ENCODE results near the gene AUTS2. TPM values are rescaled to one million over a fixed set of nuclear protein-coding genes. Genes with fewer than 3 reads are reported as not detected.

Gene AUTS2
- total RNA-seq, 1 donor from 2014 or later: 80.6 TPM

DNA sequence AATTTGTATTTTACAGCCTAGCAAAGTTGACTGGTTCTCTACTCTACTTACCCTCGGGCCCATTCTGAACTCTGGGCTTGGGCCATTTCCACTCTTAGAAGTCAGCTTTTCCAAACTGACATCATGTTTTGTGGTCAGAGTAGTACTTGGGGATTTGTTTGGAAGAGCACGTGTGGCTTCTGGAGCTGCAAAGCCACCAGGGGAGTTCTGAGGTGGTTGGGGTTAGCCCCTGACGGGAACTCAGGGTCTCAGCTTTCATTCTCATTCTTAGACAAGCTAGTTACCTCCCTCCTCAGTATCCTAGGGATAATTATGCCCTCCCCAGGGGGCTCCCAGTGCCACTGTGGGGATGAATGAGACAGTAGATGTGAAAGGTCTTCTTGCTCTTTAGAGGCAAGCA, 886.0 kb downstream of the AUTS2 start:
- Mint-ChIP-seq H3K27ac (ENCODE audit: unreplicated experiment) (no peak overlapping the region), H3K9me3 (ENCODE audit: unreplicated experiment) (peaks cover 7% of the 10 kb centered on the region), H3K36me3 (ENCODE audit: unreplicated experiment) (peaks cover 6% of the 10 kb centered on the region), H3K4me3 (ENCODE audit: unreplicated experiment) (no peak overlapping the region), H3K27me3 (ENCODE audit: unreplicated experiment) (no peaks in the 10 kb centered on the region), H3K4me1 (ENCODE audit: unreplicated experiment) (peaks cover under 1% of the 10 kb centered on the region)
- TF ChIP-seq, protein P1, sequence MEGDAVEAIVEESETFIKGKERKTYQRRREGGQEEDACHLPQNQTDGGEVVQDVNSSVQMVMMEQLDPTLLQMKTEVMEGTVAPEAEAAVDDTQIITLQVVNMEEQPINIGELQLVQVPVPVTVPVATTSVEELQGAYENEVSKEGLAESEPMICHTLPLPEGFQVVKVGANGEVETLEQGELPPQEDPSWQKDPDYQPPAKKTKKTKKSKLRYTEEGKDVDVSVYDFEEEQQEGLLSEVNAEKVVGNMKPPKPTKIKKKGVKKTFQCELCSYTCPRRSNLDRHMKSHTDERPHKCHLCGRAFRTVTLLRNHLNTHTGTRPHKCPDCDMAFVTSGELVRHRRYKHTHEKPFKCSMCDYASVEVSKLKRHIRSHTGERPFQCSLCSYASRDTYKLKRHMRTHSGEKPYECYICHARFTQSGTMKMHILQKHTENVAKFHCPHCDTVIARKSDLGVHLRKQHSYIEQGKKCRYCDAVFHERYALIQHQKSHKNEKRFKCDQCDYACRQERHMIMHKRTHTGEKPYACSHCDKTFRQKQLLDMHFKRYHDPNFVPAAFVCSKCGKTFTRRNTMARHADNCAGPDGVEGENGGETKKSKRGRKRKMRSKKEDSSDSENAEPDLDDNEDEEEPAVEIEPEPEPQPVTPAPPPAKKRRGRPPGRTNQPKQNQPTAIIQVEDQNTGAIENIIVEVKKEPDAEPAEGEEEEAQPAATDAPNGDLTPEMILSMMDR (IDR thresholded peaks at IDR 0.05): no peak
- no peak for DNase-seq (ENCODE audit: extremely low spot score, unreplicated experiment)

- H3K9me3 Mint-ChIP-seq (ENCODE audit: unreplicated experiment): peaks cover 7% of the 10 kb centered on the region
- DNase-seq (ENCODE audit: extremely low spot score, unreplicated experiment): no peak
- H3K27ac Mint-ChIP-seq (ENCODE audit: unreplicated experiment): no peak overlapping the region
- H3K4me1 Mint-ChIP-seq (ENCODE audit: unreplicated experiment): peaks cover 12% of the 10 kb centered on the region
- TF ChIP-seq, protein P1 (IDR thresholded peaks at IDR 0.05): no peak
- no peaks in the 10 kb centered on the region for H3K27me3 Mint-ChIP-seq (ENCODE audit: unreplicated experiment)
- H3K4me3 Mint-ChIP-seq (ENCODE audit: unreplicated experiment): no peak overlapping the region
- peaks cover 6% of the 10 kb centered on the region for H3K36me3 Mint-ChIP-seq (ENCODE audit: unreplicated experiment)
Measured at GRCh38 chr7:70486977-70487376, 888.7 kb downstream of the AUTS2 start.

DNA sequence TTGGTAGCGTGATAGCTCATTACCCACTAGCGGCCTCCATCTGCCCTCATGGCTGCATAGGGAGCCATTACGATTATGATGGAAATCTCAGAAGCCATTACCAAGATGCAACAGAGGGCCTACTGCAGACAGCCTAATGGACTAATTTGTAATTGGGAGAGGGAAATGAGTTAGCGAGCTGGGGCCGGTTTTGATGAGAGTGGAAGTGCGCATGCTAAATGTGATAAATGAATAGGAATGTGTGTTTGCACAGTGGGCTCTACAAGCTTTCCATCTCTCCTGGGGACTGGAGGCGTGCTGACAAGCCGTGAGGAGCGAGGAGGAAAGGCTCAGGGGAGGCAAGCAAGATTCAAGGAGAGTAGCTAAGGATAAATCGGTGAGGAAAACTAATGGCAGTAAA, 889.2 kb downstream of the AUTS2 start:
- Mint-ChIP-seq H3K27ac (ENCODE audit: unreplicated experiment) (no peak overlapping the region), H3K4me1 (ENCODE audit: unreplicated experiment) (peaks cover 12% of the 10 kb centered on the region), H3K4me3 (ENCODE audit: unreplicated experiment) (no peak overlapping the region), H3K9me3 (ENCODE audit: unreplicated experiment) (peaks cover 7% of the 10 kb centered on the region), H3K27me3 (ENCODE audit: unreplicated experiment) (no peaks in the 10 kb centered on the region), H3K36me3 (ENCODE audit: unreplicated experiment) (peaks cover 6% of the 10 kb centered on the region)
- DNase-seq (ENCODE audit: extremely low spot score, unreplicated experiment): no peak
- TF ChIP-seq, protein P1 (IDR thresholded peaks at IDR 0.05): no peak

DNA sequence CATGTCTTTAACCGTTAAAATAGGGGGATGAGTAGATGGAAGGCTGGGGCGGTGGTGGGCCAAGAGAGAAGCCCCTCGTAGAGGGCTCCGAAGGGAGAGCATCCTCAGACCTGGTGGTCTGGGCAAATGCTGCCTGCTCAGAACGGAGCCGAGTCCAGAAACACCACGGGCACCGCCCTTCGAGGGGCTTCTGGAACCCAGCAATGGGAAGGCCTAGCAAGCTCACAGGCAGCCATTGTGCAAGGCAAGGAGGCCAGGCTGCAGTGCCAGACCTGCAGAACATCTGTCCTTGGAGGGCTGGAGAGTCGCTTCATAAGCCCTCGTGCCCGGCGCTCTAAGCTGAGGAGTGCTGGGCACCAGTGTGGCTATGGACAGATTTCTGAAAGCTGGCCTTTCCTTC, 889.6 kb downstream of the AUTS2 start:
- Mint-ChIP-seq H3K9me3 (ENCODE audit: unreplicated experiment) (peaks cover 7% of the 10 kb centered on the region), H3K36me3 (ENCODE audit: unreplicated experiment) (peaks cover 6% of the 10 kb centered on the region), H3K4me1 (ENCODE audit: unreplicated experiment) (peaks cover 12% of the 10 kb centered on the region), H3K27ac (ENCODE audit: unreplicated experiment) (no peak overlapping the region), H3K27me3 (ENCODE audit: unreplicated experiment) (no peaks in the 10 kb centered on the region), H3K4me3 (ENCODE audit: unreplicated experiment) (no peak overlapping the region)
- no peak for DNase-seq (ENCODE audit: extremely low spot score, unreplicated experiment)
- TF ChIP-seq, protein P1 (IDR thresholded peaks at IDR 0.05): no peak

DNA sequence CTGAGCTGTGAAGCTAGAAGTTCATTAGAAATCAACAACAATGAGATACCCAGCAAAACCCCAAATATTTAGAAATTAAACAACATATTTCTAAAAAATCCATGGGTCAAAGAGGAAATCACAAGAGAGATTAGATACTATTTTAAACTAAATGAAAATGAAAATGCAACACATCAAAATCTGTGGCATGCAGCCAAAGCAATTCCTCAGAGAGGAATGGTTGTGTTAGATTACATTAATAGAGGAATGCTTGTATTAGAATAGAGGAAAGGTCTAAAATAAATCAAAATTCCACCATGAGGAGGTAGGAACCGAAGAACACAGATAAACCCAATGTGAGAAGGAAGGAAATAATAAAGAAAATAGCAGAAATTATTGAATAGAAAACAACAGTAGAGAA, 891.5 kb downstream of the AUTS2 start:
- peaks cover 12% of the 10 kb centered on the region for H3K4me1 Mint-ChIP-seq (ENCODE audit: unreplicated experiment)
- no peaks in the 10 kb centered on the region for H3K27me3 Mint-ChIP-seq (ENCODE audit: unreplicated experiment)
- no peak for DNase-seq (ENCODE audit: extremely low spot score, unreplicated experiment)
- H3K4me3 Mint-ChIP-seq (ENCODE audit: unreplicated experiment): no peak overlapping the region
- peaks cover 4% of the 10 kb centered on the region for H3K36me3 Mint-ChIP-seq (ENCODE audit: unreplicated experiment)
- TF ChIP-seq, protein P1 (IDR thresholded peaks at IDR 0.05): no peak
- H3K27ac Mint-ChIP-seq (ENCODE audit: unreplicated experiment): no peak overlapping the region
- H3K9me3 Mint-ChIP-seq (ENCODE audit: unreplicated experiment): peaks cover 3% of the 10 kb centered on the region
